ENCODE data around the gene DNAH14.
A peak's percentile ranks its signal among the peaks of the same experiment; 100 is the strongest.
"Not testable (repeated sequence)": the region's sequence is repeated elsewhere in the genome, so short reads cannot be mapped to it uniquely, and the experiment has no call there.

Gene DNAH14

GRCh38 chr1:225362805-225363204 lies 433.3 kb downstream of the DNAH14 start:
- Mint-ChIP-seq H3K9me3 (no peaks in the 10 kb centered on the region), H3K36me3 (ENCODE audit: low read depth) (no peaks in the 10 kb centered on the region), H3K4me1 (ENCODE audit: low read depth) (no peaks in the 10 kb centered on the region), H3K4me3 (no peak overlapping the region), H3K27ac (no peak overlapping the region), H3K27me3 (peaks cover 11% of the 10 kb centered on the region)
- DNase-seq: no peak

- no peaks in the 10 kb centered on the region for H3K36me3 Mint-ChIP-seq (ENCODE audit: low read depth)
- DNase-seq: no peak
- no peak overlapping the region for H3K27ac Mint-ChIP-seq
- H3K9me3 Mint-ChIP-seq: no peaks in the 10 kb centered on the region
- H3K4me1 Mint-ChIP-seq (ENCODE audit: low read depth): no peaks in the 10 kb centered on the region
- peaks cover 5% of the 10 kb centered on the region for H3K27me3 Mint-ChIP-seq
- no peak overlapping the region for H3K4me3 Mint-ChIP-seq
These were observed 435.0 kb downstream of the DNAH14 start for GRCh38 chr1:225364439-225364838.

- H3K9me3 Mint-ChIP-seq: no peaks in the 10 kb centered on the region
- no peaks in the 10 kb centered on the region for H3K36me3 Mint-ChIP-seq (ENCODE audit: low read depth)
- no peak overlapping the region for H3K27ac Mint-ChIP-seq
- no peak overlapping the region for H3K4me3 Mint-ChIP-seq
- peaks cover 2% of the 10 kb centered on the region for H3K27me3 Mint-ChIP-seq
- no peaks in the 10 kb centered on the region for H3K4me1 Mint-ChIP-seq (ENCODE audit: low read depth)
- no peak for DNase-seq
These were observed 436.5 kb downstream of the DNAH14 start for GRCh38 chr1:225366018-225366417.

GRCh38 chr1:225366552-225366951 lies 437.1 kb downstream of the DNAH14 start:
- no peaks in the 10 kb centered on the region for H3K4me1 Mint-ChIP-seq (ENCODE audit: low read depth)
- H3K4me3 Mint-ChIP-seq: no peak overlapping the region
- no peaks in the 10 kb centered on the region for H3K36me3 Mint-ChIP-seq (ENCODE audit: low read depth)
- no peaks in the 10 kb centered on the region for H3K9me3 Mint-ChIP-seq
- no peak for DNase-seq
- peaks cover 2% of the 10 kb centered on the region for H3K27me3 Mint-ChIP-seq
- H3K27ac Mint-ChIP-seq: no peak overlapping the region

- Mint-ChIP-seq H3K27ac (no peak overlapping the region), H3K27me3 (peaks cover 2% of the 10 kb centered on the region), H3K9me3 (no peaks in the 10 kb centered on the region), H3K4me1 (ENCODE audit: low read depth) (no peaks in the 10 kb centered on the region), H3K4me3 (no peak overlapping the region), H3K36me3 (ENCODE audit: low read depth) (no peaks in the 10 kb centered on the region)
- no peak for DNase-seq
These were observed 438.6 kb downstream of the DNAH14 start for GRCh38 chr1:225368036-225368552.

- no peak overlapping the region for H3K27ac Mint-ChIP-seq
- H3K4me1 Mint-ChIP-seq (ENCODE audit: low read depth): no peaks in the 10 kb centered on the region
- H3K4me3 Mint-ChIP-seq: no peak overlapping the region
- no peak for DNase-seq
- no peaks in the 10 kb centered on the region for H3K36me3 Mint-ChIP-seq (ENCODE audit: low read depth)
- H3K9me3 Mint-ChIP-seq: no peaks in the 10 kb centered on the region
- peaks cover 2% of the 10 kb centered on the region for H3K27me3 Mint-ChIP-seq
These were observed 442.0 kb downstream of the DNAH14 start for GRCh38 chr1:225371366-225372010.

- no peak overlapping the region for H3K4me3 Mint-ChIP-seq
These were observed 443.7 kb downstream of the DNAH14 start for GRCh38 chr1:225373155-225373554.

GRCh38 chr1:225374996-225375395 lies 445.5 kb downstream of the DNAH14 start:
- no peak for DNase-seq
- H3K9me3 Mint-ChIP-seq: no peaks in the 10 kb centered on the region
- H3K27me3 Mint-ChIP-seq: no peaks in the 10 kb centered on the region
- no peaks in the 10 kb centered on the region for H3K36me3 Mint-ChIP-seq (ENCODE audit: low read depth)
- H3K27ac Mint-ChIP-seq: no peak overlapping the region
- no peaks in the 10 kb centered on the region for H3K4me1 Mint-ChIP-seq (ENCODE audit: low read depth)
- H3K4me3 Mint-ChIP-seq: no peak overlapping the region

More at GRCh38 chr1:225373155-225373554, 443.7 kb downstream of the DNAH14 start:
- DNase-seq: no peak
- no peak overlapping the region for H3K27ac Mint-ChIP-seq
- H3K36me3 Mint-ChIP-seq (ENCODE audit: low read depth): no peaks in the 10 kb centered on the region
- H3K27me3 Mint-ChIP-seq: no peaks in the 10 kb centered on the region
- H3K4me1 Mint-ChIP-seq (ENCODE audit: low read depth): no peaks in the 10 kb centered on the region
- H3K9me3 Mint-ChIP-seq: no peaks in the 10 kb centered on the region

- H3K4me1 Mint-ChIP-seq (ENCODE audit: low read depth): no peaks in the 10 kb centered on the region
- H3K27me3 Mint-ChIP-seq: no peaks in the 10 kb centered on the region
- no peak overlapping the region for H3K27ac Mint-ChIP-seq
- no peaks in the 10 kb centered on the region for H3K36me3 Mint-ChIP-seq (ENCODE audit: low read depth)
- H3K4me3 Mint-ChIP-seq: no peak overlapping the region
- H3K9me3 Mint-ChIP-seq: no peaks in the 10 kb centered on the region
- DNase-seq: no peak
These were observed 449.4 kb downstream of the DNAH14 start for GRCh38 chr1:225378880-225379279.

- no peaks in the 10 kb centered on the region for H3K27me3 Mint-ChIP-seq
- DNase-seq: no peak
- no peak overlapping the region for H3K4me3 Mint-ChIP-seq
- H3K36me3 Mint-ChIP-seq (ENCODE audit: low read depth): no peaks in the 10 kb centered on the region
- H3K27ac Mint-ChIP-seq: no peak overlapping the region
- no peaks in the 10 kb centered on the region for H3K4me1 Mint-ChIP-seq (ENCODE audit: low read depth)
- no peaks in the 10 kb centered on the region for H3K9me3 Mint-ChIP-seq
These were observed 451.2 kb downstream of the DNAH14 start for GRCh38 chr1:225380691-225381090.

GRCh38 chr1:225386860-225387259 lies 457.4 kb downstream of the DNAH14 start:
- not testable (repeated sequence) for H3K27ac Mint-ChIP-seq; H3K27me3 Mint-ChIP-seq; H3K9me3 Mint-ChIP-seq; H3K4me3 Mint-ChIP-seq; DNase-seq; H3K4me1 Mint-ChIP-seq (ENCODE audit: low read depth); H3K36me3 Mint-ChIP-seq (ENCODE audit: low read depth)

GRCh38 chr1:225388372-225388771 lies 458.9 kb downstream of the DNAH14 start:
- no peak overlapping the region for H3K27ac Mint-ChIP-seq
- DNase-seq: no peak

GRCh38 chr1:225389843-225390242 lies 460.4 kb downstream of the DNAH14 start:
- DNase-seq: no peak
- H3K4me1 Mint-ChIP-seq (ENCODE audit: low read depth): peaks cover 8% of the 10 kb centered on the region
- H3K36me3 Mint-ChIP-seq (ENCODE audit: low read depth): no peaks in the 10 kb centered on the region
- H3K9me3 Mint-ChIP-seq: no peaks in the 10 kb centered on the region
- H3K4me3 Mint-ChIP-seq: no peak overlapping the region
- H3K27me3 Mint-ChIP-seq: no peaks in the 10 kb centered on the region
- H3K27ac Mint-ChIP-seq: no peak overlapping the region

More at GRCh38 chr1:225388372-225388771, 458.9 kb downstream of the DNAH14 start:
- Mint-ChIP-seq H3K9me3 (no peaks in the 10 kb centered on the region), H3K36me3 (ENCODE audit: low read depth) (no peaks in the 10 kb centered on the region), H3K27me3 (no peaks in the 10 kb centered on the region), H3K4me3 (no peak overlapping the region), H3K4me1 (ENCODE audit: low read depth) (peaks cover 8% of the 10 kb centered on the region)

- DNase-seq: no peak
- Mint-ChIP-seq H3K27ac (peak overlapping the region; percentile 22), H3K9me3 (no peaks in the 10 kb centered on the region), H3K27me3 (no peaks in the 10 kb centered on the region), H3K4me3 (no peak overlapping the region), H3K4me1 (ENCODE audit: low read depth) (peaks cover 11% of the 10 kb centered on the region), H3K36me3 (ENCODE audit: low read depth) (peaks cover 55% of the 10 kb centered on the region)
These were observed 466.9 kb downstream of the DNAH14 start for GRCh38 chr1:225396357-225396756.

GRCh38 chr1:225400968-225401367 lies 471.5 kb downstream of the DNAH14 start:
- no peak for DNase-seq
- H3K4me3 Mint-ChIP-seq: no peak overlapping the region
- peaks cover 13% of the 10 kb centered on the region for H3K4me1 Mint-ChIP-seq (ENCODE audit: low read depth)
- H3K27ac Mint-ChIP-seq: no peak overlapping the region
- no peaks in the 10 kb centered on the region for H3K27me3 Mint-ChIP-seq
- no peaks in the 10 kb centered on the region for H3K9me3 Mint-ChIP-seq
- H3K36me3 Mint-ChIP-seq (ENCODE audit: low read depth): peaks cover 87% of the 10 kb centered on the region

All from activated T-cell treated with anti-CD3 and anti-CD28 coated beads, Interleukin-2, amount 50 U/mL, for 24 hours (primary cell).